ENCODE measurements around the gene PPP1R3D. TPM values are rescaled to one million over a fixed set of nuclear protein-coding genes. Genes with fewer than 3 reads are reported as not detected.

Gene PPP1R3D
- total and polyA plus RNA-seq, 9 of the 15 experiments (the other 6 are each of a cell fraction or from before 2014, with no cell fraction given), result 0.35 to 3.3 (median 1.8) TPM

GRCh38 chr20:59977086-59977485 is 37.0 kb upstream of the PPP1R3D start:
- no peaks in the 10 kb centered on the region for H3K9me1 ChIP-seq (ENCODE audit: control insufficient read depth, insufficient read depth, low read length)
- H3K4me2 ChIP-seq (ENCODE audit: insufficient read depth, low read length), result no peak overlapping the region
- no peaks in the 10 kb centered on the region for H3K79me2 ChIP-seq (ENCODE audit: control insufficient read depth, insufficient read depth, low read length)
- no peak for FAIRE-seq
- TF ChIP-seq ZKSCAN1 (IDR thresholded peaks at IDR 0.05; ENCODE audit: low read depth, low read length) (no peak), POU5F1 (IDR thresholded peaks at IDR 0.05; ENCODE audit: borderline replicate concordance, low read depth, low read length, partially characterized antibody) (no peak), U2AF1 (optimal IDR thresholded peaks at IDR 0.05; ENCODE audit: low read depth, low read length) (no peak), SAP30 (IDR thresholded peaks at IDR 0.05; ENCODE audit: borderline replicate concordance, insufficient read depth, low read depth, low read length, poor library complexity, severe bottlenecking) (no peak), ATF1 (CRISPR knock-in tag; IDR thresholded peaks at IDR 0.05) (no peak), ATF1 (tag; IDR thresholded peaks at IDR 0.05) (no peak)
- H3K4me3 ChIP-seq, result no peak overlapping the region
- no peak overlapping the region for H3K9ac ChIP-seq (ENCODE audit: insufficient read depth in 1 of 2, low read depth in 2 of 2, low read length in 2 of 2)
- no peaks in the 10 kb centered on the region for H3K4me1 ChIP-seq (replicated peaks in 1 of 2; ENCODE audit: control insufficient read depth in 2 of 2, insufficient read depth in 2 of 2, low read length in 2 of 2)
- ChIA-PET POLR2A (no interaction called here), CTCF (ENCODE audit: low intra/inter-chr PET ratio) (no interaction called here)
- H3K36me3 ChIP-seq (ENCODE audit: control insufficient read depth, insufficient read depth, low read length), result no peaks in the 10 kb centered on the region
- BruUV-seq (replicated peaks), result no TSS peak
- H3K9me3 ChIP-seq (replicated peaks; ENCODE audit: control insufficient read depth, insufficient read depth, low read depth, low read length), result no peaks in the 10 kb centered on the region
- WGBS (ENCODE audit: insufficient coverage, low coverage, missing lambda C conversion rate), result 0% methylated on average over 9 of the region's 9 CpGs
- ATAC-seq, result no peak
- intact Hi-C loops (cut with micrococcal nuclease), result no loop called here
- H2AFZ ChIP-seq (ENCODE audit: low read depth, low read length), result no peak overlapping the region
- DNase-seq (ENCODE audit: extremely low read depth in 1 of 4, low spot score in 3 of 4), result no peak
- no peaks in the 10 kb centered on the region; a peak in 1 of 5 replicates for H3K27me3 ChIP-seq (ENCODE audit: control insufficient read depth in 2 of 2, insufficient read depth in 2 of 2, low read length in 2 of 2)
- no peak overlapping the region for H3K27ac ChIP-seq (ENCODE audit: extremely low read depth, low read depth, low read length)
- H4K20me1 ChIP-seq (replicated peaks; ENCODE audit: control insufficient read depth, insufficient read depth, low read length), result no peaks in the 10 kb centered on the region
- in situ Hi-C loops (cut with MboI), result no loop called here

GRCh38 chr20:59976156-59976782 is 36.2 kb upstream of the PPP1R3D start:
- Histone ChIP-seq H3K79me2 (ENCODE audit: control insufficient read depth, insufficient read depth, low read length) (no peaks in the 10 kb centered on the region), H4K20me1 (replicated peaks; ENCODE audit: control insufficient read depth, insufficient read depth, low read length) (no peaks in the 10 kb centered on the region), H3K9ac (ENCODE audit: insufficient read depth in 1 of 2, low read depth in 2 of 2, low read length in 2 of 2) (no peak overlapping the region), H3K27me3 (ENCODE audit: control insufficient read depth in 2 of 2, insufficient read depth in 2 of 2, low read length in 2 of 2) (no peaks in the 10 kb centered on the region; a peak in 1 of 5 replicates), H3K4me3 (no peak overlapping the region), H3K36me3 (ENCODE audit: control insufficient read depth, insufficient read depth, low read length) (no peaks in the 10 kb centered on the region), H3K27ac (ENCODE audit: extremely low read depth, low read depth, low read length) (no peak overlapping the region), H3K4me2 (ENCODE audit: insufficient read depth, low read length) (no peak overlapping the region), H3K9me3 (replicated peaks; ENCODE audit: control insufficient read depth, insufficient read depth, low read depth, low read length) (no peaks in the 10 kb centered on the region), H3K4me1 (replicated peaks in 1 of 2; ENCODE audit: control insufficient read depth in 2 of 2, insufficient read depth in 2 of 2, low read length in 2 of 2) (no peaks in the 10 kb centered on the region), H2AFZ (ENCODE audit: low read depth, low read length) (no peak overlapping the region), H3K9me1 (ENCODE audit: control insufficient read depth, insufficient read depth, low read length) (no peaks in the 10 kb centered on the region)
- DNase-seq (ENCODE audit: extremely low read depth in 1 of 4, low spot score in 3 of 4) (no peak), FAIRE-seq (no peak), ATAC-seq (no peak)
- WGBS (ENCODE audit: insufficient coverage, low coverage, missing lambda C conversion rate), result 2% methylated on average over 6 of the region's 6 CpGs
- no TSS peak for BruUV-seq (replicated peaks)
- POLR2A ChIA-PET, result no interaction called here
- in situ Hi-C loops (cut with MboI) (no loop called here), intact Hi-C loops (cut with micrococcal nuclease) (no loop called here)
- CTCF ChIA-PET (ENCODE audit: low intra/inter-chr PET ratio), result interaction anchor here (0.5 kb wide), 1 partner anchor 305 kb away, joined by 3 read pairs; no protein-coding TSS in a partner anchor
- TF ChIP-seq HDAC3 (IDR thresholded peaks at IDR 0.05; ENCODE audit: borderline replicate concordance, partially characterized antibody) (no peak), ZNF830 (CRISPR knock-in tag; IDR thresholded peaks at IDR 0.05) (no peak), BHLHE40 (IDR thresholded peaks at IDR 0.05; ENCODE audit: low read length) (no peak), HLTF (IDR thresholded peaks at IDR 0.05) (no peak), MAFF (IDR thresholded peaks at IDR 0.05; ENCODE audit: low read length) (no peak), ZNF280A (IDR thresholded peaks at IDR 0.05; ENCODE audit: low read depth, partially characterized antibody) (no peak), GATAD2A (IDR thresholded peaks at IDR 0.05) (no peak), ZNF324 (CRISPR knock-in tag; IDR thresholded peaks at IDR 0.05) (no peak), EHMT2 (IDR thresholded peaks at IDR 0.05) (no peak)
